SU-DHL-6 (cell line): ENCODE results near the gene FCF1.

ENCODE experiments used
- EZH2phosphoT487 ChIP-seq: fragments of 200-600 bp; sonication (generic), shearing (Covaris generic); conservative IDR thresholded peaks from 2 replicates; pipeline ENCODE4 v1.6.1; 2018; ENCODE audit warnings: mild to moderate bottlenecking, antibody characterized with exemption, low read length, moderate library complexity, mixed read lengths
- TF ChIP-seq, protein P1 (sequence below): fragments of 200-600 bp; sonication (generic); IDR thresholded peaks from one replicate; pipeline ENCODE4 v1.5.1; 2017; ENCODE audit warnings: antibody characterized with exemption, mild to moderate bottlenecking, low read length, moderate library complexity; ENCODE audit not compliant: insufficient read depth, poor library complexity, severe bottlenecking

DNA sequence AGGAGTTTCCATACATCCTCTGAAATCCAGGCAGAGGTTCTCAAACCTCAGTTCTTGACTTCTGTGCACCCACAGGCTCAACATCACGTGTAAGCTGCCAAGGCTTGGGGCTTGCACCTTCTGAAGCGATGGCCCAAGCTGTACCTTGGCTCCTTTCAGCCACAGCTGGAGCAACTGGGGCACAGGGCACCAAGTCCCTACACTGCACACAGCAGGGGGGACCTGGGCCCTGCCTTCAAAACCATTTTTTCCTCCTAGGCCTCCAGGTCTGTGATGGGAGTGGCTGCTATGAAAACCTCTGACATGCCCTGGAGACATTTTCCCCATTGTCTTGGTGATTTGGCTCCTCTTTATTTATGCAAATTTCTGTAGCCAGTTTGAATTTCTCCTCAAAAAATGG lies 10.7 kb upstream of the FCF1 start:
- TF ChIP-seq, protein P1, sequence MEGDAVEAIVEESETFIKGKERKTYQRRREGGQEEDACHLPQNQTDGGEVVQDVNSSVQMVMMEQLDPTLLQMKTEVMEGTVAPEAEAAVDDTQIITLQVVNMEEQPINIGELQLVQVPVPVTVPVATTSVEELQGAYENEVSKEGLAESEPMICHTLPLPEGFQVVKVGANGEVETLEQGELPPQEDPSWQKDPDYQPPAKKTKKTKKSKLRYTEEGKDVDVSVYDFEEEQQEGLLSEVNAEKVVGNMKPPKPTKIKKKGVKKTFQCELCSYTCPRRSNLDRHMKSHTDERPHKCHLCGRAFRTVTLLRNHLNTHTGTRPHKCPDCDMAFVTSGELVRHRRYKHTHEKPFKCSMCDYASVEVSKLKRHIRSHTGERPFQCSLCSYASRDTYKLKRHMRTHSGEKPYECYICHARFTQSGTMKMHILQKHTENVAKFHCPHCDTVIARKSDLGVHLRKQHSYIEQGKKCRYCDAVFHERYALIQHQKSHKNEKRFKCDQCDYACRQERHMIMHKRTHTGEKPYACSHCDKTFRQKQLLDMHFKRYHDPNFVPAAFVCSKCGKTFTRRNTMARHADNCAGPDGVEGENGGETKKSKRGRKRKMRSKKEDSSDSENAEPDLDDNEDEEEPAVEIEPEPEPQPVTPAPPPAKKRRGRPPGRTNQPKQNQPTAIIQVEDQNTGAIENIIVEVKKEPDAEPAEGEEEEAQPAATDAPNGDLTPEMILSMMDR: no peak
- no peak for TF ChIP-seq EZH2phosphoT487
